ENCODE data around the gene MDM4.
"Not testable (repeated sequence)": the region's sequence is repeated elsewhere in the genome, so short reads cannot be mapped to it uniquely, and the experiment has no call there.

MDM4 gene

GRCh38 chr1:204565617-204566582 lies 49.7 kb downstream of the MDM4 start:
- no peaks in the 10 kb centered on the region for H3K9me3 ChIP-seq (ENCODE audit: control insufficient read depth in 1 of 2, low read length in 2 of 2)
- no peak overlapping the region for H3K4me3 ChIP-seq (ENCODE audit: low read depth in 1 of 2, low read length in 2 of 2)

GRCh38 chr1:204566583-204566955 lies 50.4 kb downstream of the MDM4 start:
- no peaks in the 10 kb centered on the region for H3K9me3 ChIP-seq (ENCODE audit: control insufficient read depth in 1 of 2, low read length in 2 of 2)
- no peaks in the 10 kb centered on the region for H3K4me1 ChIP-seq (ENCODE audit: control insufficient read depth in 1 of 2, insufficient read depth in 2 of 2, low read length in 2 of 2)
- no peak overlapping the region for H3K27ac ChIP-seq (ENCODE audit: low read length)
- H3K36me3 ChIP-seq (ENCODE audit: control insufficient read depth in 1 of 2, insufficient read depth in 2 of 2, low read length in 2 of 2) = peaks cover 11% of the 10 kb centered on the region in 2 donors
- no peaks in the 10 kb centered on the region for H3K27me3 ChIP-seq (ENCODE audit: low read depth, low read length)
- no peak overlapping the region for H3K4me3 ChIP-seq (ENCODE audit: low read depth in 1 of 2, low read length in 2 of 2)

More at GRCh38 chr1:204565617-204566582, 49.7 kb downstream of the MDM4 start:
- Histone ChIP-seq H3K4me1 (ENCODE audit: control insufficient read depth in 1 of 2, insufficient read depth in 2 of 2, low read length in 2 of 2) (no peaks in the 10 kb centered on the region), H3K36me3 (ENCODE audit: control insufficient read depth in 1 of 2, insufficient read depth in 2 of 2, low read length in 2 of 2) (peaks cover 11 to 13% of the 10 kb centered on the region in 2 donors), H3K27me3 (ENCODE audit: low read depth, low read length) (no peaks in the 10 kb centered on the region), H3K27ac (ENCODE audit: low read length) (no peak overlapping the region)

- H3K36me3 ChIP-seq (ENCODE audit: control insufficient read depth in 1 of 2, insufficient read depth in 2 of 2, low read length in 2 of 2) = peaks cover 9 to 11% of the 10 kb centered on the region in 2 donors
- H3K4me1 ChIP-seq (ENCODE audit: control insufficient read depth in 1 of 2, insufficient read depth in 2 of 2, low read length in 2 of 2) = no peaks in the 10 kb centered on the region
- H3K4me3 ChIP-seq (ENCODE audit: low read depth in 1 of 2, low read length in 2 of 2) = no peak overlapping the region
- H3K27me3 ChIP-seq (ENCODE audit: low read depth, low read length) = no peaks in the 10 kb centered on the region
- H3K27ac ChIP-seq (ENCODE audit: low read length) = no peak overlapping the region
- no peaks in the 10 kb centered on the region for H3K9me3 ChIP-seq (ENCODE audit: control insufficient read depth in 1 of 2, low read length in 2 of 2)
Measured at GRCh38 chr1:204567071-204567470, 50.9 kb downstream of the MDM4 start.

GRCh38 chr1:204568576-204569315 lies 52.5 kb downstream of the MDM4 start:
- H3K36me3 ChIP-seq (ENCODE audit: control insufficient read depth in 1 of 2, insufficient read depth in 2 of 2, low read length in 2 of 2) = peaks cover 0 to 2% of the 10 kb centered on the region in 2 donors
- H3K27me3 ChIP-seq (ENCODE audit: low read depth, low read length) = no peaks in the 10 kb centered on the region
- H3K4me1 ChIP-seq (ENCODE audit: control insufficient read depth in 1 of 2, insufficient read depth in 2 of 2, low read length in 2 of 2) = peaks cover 0 to 2% of the 10 kb centered on the region in 2 donors
- no peak overlapping the region for H3K4me3 ChIP-seq (ENCODE audit: low read depth in 1 of 2, low read length in 2 of 2)
- H3K9me3 ChIP-seq (ENCODE audit: control insufficient read depth in 1 of 2, low read length in 2 of 2) = no peaks in the 10 kb centered on the region
- H3K27ac ChIP-seq (ENCODE audit: low read length) = no peak overlapping the region

- Histone ChIP-seq H3K27me3 (ENCODE audit: low read depth, low read length) (no peaks in the 10 kb centered on the region), H3K27ac (ENCODE audit: low read length) (no peak overlapping the region), H3K36me3 (ENCODE audit: control insufficient read depth in 1 of 2, insufficient read depth in 2 of 2, low read length in 2 of 2) (peaks cover 0 to 4% of the 10 kb centered on the region in 2 donors), H3K4me3 (ENCODE audit: low read depth in 1 of 2, low read length in 2 of 2) (no peak overlapping the region), H3K9me3 (ENCODE audit: control insufficient read depth in 1 of 2, low read length in 2 of 2) (no peaks in the 10 kb centered on the region), H3K4me1 (ENCODE audit: control insufficient read depth in 1 of 2, insufficient read depth in 2 of 2, low read length in 2 of 2) (peaks cover 0 to 7% of the 10 kb centered on the region in 2 donors)
Measured at GRCh38 chr1:204569478-204569877, 53.3 kb downstream of the MDM4 start.

GRCh38 chr1:204570021-204570420 lies 53.8 kb downstream of the MDM4 start:
- not testable (repeated sequence) for H3K9me3 ChIP-seq (ENCODE audit: control insufficient read depth in 1 of 2, low read length in 2 of 2); H3K36me3 ChIP-seq (ENCODE audit: control insufficient read depth in 1 of 2, insufficient read depth in 2 of 2, low read length in 2 of 2); H3K4me3 ChIP-seq (ENCODE audit: low read depth in 1 of 2, low read length in 2 of 2); H3K27ac ChIP-seq (ENCODE audit: low read length); H3K27me3 ChIP-seq (ENCODE audit: low read depth, low read length); H3K4me1 ChIP-seq (ENCODE audit: control insufficient read depth in 1 of 2, insufficient read depth in 2 of 2, low read length in 2 of 2)

- peaks cover 0 to 4% of the 10 kb centered on the region in 2 donors for H3K36me3 ChIP-seq (ENCODE audit: control insufficient read depth in 1 of 2, insufficient read depth in 2 of 2, low read length in 2 of 2)
- H3K4me1 ChIP-seq (ENCODE audit: control insufficient read depth in 1 of 2, insufficient read depth in 2 of 2, low read length in 2 of 2) = peaks cover 0 to 7% of the 10 kb centered on the region in 2 donors
- H3K9me3 ChIP-seq (ENCODE audit: control insufficient read depth in 1 of 2, low read length in 2 of 2) = no peaks in the 10 kb centered on the region
- H3K4me3 ChIP-seq (ENCODE audit: low read depth in 1 of 2, low read length in 2 of 2) = no peak overlapping the region
- no peak overlapping the region for H3K27ac ChIP-seq (ENCODE audit: low read length)
- no peaks in the 10 kb centered on the region for H3K27me3 ChIP-seq (ENCODE audit: low read depth, low read length)
Measured at GRCh38 chr1:204571128-204571527, 54.9 kb downstream of the MDM4 start.

GRCh38 chr1:204571631-204572030 lies 55.4 kb downstream of the MDM4 start:
- peaks cover 0 to 4% of the 10 kb centered on the region in 2 donors for H3K36me3 ChIP-seq (ENCODE audit: control insufficient read depth in 1 of 2, insufficient read depth in 2 of 2, low read length in 2 of 2)
- H3K4me3 ChIP-seq (ENCODE audit: low read depth in 1 of 2, low read length in 2 of 2) = no peak overlapping the region
- no peaks in the 10 kb centered on the region for H3K27me3 ChIP-seq (ENCODE audit: low read depth, low read length)
- peaks cover 0 to 7% of the 10 kb centered on the region in 2 donors for H3K4me1 ChIP-seq (ENCODE audit: control insufficient read depth in 1 of 2, insufficient read depth in 2 of 2, low read length in 2 of 2)
- no peaks in the 10 kb centered on the region for H3K9me3 ChIP-seq (ENCODE audit: control insufficient read depth in 1 of 2, low read length in 2 of 2)
- no peak overlapping the region for H3K27ac ChIP-seq (ENCODE audit: low read length)

- no peaks in the 10 kb centered on the region for H3K9me3 ChIP-seq (ENCODE audit: control insufficient read depth in 1 of 2, low read length in 2 of 2)
- no peak overlapping the region for H3K4me3 ChIP-seq (ENCODE audit: low read depth in 1 of 2, low read length in 2 of 2)
- no peak overlapping the region for H3K27ac ChIP-seq (ENCODE audit: low read length)
- H3K27me3 ChIP-seq (ENCODE audit: low read depth, low read length) = no peaks in the 10 kb centered on the region
- H3K36me3 ChIP-seq (ENCODE audit: control insufficient read depth in 1 of 2, insufficient read depth in 2 of 2, low read length in 2 of 2) = peaks cover 0 to 4% of the 10 kb centered on the region in 2 donors
- peaks cover 2 to 8% of the 10 kb centered on the region in 2 donors for H3K4me1 ChIP-seq (ENCODE audit: control insufficient read depth in 1 of 2, insufficient read depth in 2 of 2, low read length in 2 of 2)
Measured at GRCh38 chr1:204572923-204573922, 57.0 kb downstream of the MDM4 start.

GRCh38 chr1:204574016-204574864 lies 58.0 kb downstream of the MDM4 start:
- no peak overlapping the region for H3K27ac ChIP-seq (ENCODE audit: low read length)
- H3K36me3 ChIP-seq (ENCODE audit: control insufficient read depth in 1 of 2, insufficient read depth in 2 of 2, low read length in 2 of 2) = peaks cover 0 to 4% of the 10 kb centered on the region in 2 donors

More at GRCh38 chr1:204574016-204574864, 58.0 kb downstream of the MDM4 start:
- Histone ChIP-seq H3K27me3 (ENCODE audit: low read depth, low read length) (no peaks in the 10 kb centered on the region), H3K4me1 (ENCODE audit: control insufficient read depth in 1 of 2, insufficient read depth in 2 of 2, low read length in 2 of 2) (peaks cover 8 to 11% of the 10 kb centered on the region in 2 donors), H3K9me3 (ENCODE audit: control insufficient read depth in 1 of 2, low read length in 2 of 2) (no peaks in the 10 kb centered on the region), H3K4me3 (ENCODE audit: low read depth in 1 of 2, low read length in 2 of 2) (no peak overlapping the region)
